GM18526 (cell line): Measurements from ENCODE around the gene TBX1.

ENCODE experiments used
- POLR2A ChIP-seq: IDR thresholded peaks from 3 replicates; pipeline ENCODE4 v1.6.1; 2011; ENCODE audit not compliant: insufficient read length; ENCODE audit errors: extremely low read depth

The TBX1 gene

GRCh38 chr22:19755145-19755710 lies 5.3 kb upstream of the TBX1 start:
- TF ChIP-seq POLR2A: no peak

DNA sequence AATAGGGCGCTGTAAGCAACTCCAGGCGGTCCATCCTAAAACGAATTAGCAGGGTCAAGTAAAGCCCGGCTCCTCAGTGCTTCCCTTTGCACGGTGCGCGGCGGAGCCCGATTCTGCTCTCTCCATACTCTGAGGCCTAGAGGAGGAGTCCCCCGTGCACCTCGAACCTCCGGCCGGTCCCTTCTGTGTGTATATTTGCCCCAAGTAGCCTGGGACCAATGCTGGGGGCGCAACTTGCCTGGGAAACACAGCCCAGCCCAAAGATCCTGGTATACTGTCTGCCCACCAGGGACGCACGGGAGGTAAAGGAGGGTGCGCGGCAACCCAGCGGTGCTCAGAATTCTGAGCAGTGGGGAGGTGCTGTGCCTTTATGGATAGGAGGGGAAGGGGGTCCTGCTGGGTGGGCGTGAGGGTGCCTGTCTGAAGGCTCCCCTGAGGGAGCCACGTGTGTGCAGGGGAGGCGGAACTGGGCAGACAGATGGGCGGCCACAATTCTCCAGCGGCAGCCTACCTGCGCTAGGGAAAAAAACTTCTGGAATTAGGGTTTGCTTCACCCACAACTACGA lies 4.8 kb upstream of the TBX1 start:
- TF ChIP-seq POLR2A: no peak

- TF ChIP-seq POLR2A: no peak
These were observed 4.1 kb upstream of the TBX1 start for GRCh38 chr22:19756288-19757128.

DNA sequence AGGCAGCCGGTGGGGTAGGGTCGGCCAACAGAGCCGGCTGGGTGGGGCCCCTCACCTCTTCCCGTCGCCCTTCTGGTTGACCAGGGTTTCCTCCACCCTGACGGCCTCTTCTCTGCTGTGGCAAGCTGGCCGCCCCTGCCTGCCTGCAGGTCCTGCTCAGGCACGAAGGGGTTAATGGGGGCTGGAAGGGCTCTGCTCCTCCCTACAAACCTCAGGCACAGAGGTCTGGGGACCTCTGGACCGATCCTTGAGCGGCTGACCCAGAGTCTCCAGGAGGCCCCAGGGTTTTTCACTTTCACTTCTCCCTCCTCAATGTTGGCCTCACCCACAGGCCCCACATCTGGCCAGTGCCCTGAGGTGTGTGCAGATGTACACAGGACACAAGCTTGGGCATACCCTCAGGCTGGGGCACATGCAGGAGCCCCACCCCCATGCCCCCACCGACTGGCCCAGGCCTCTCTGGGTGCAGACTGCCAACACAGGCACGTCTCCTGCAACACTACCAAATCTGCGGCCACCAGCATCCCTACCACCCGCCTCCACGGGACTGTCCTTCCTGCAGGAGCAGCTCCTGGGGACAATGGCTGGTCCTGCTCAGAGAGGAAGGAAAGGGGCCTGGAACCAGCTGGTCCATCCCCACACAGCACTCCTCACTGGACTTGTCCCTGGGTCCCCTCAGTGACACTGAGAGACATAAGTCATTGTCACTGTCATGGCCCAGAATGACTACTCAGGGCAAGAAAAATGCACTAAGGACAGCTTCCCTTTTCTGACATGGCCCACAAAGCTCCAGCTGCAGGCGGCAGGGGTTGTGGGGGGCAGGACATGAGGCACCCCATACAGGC lies 3.2 kb upstream of the TBX1 start:
- no peak for TF ChIP-seq POLR2A

DNA sequence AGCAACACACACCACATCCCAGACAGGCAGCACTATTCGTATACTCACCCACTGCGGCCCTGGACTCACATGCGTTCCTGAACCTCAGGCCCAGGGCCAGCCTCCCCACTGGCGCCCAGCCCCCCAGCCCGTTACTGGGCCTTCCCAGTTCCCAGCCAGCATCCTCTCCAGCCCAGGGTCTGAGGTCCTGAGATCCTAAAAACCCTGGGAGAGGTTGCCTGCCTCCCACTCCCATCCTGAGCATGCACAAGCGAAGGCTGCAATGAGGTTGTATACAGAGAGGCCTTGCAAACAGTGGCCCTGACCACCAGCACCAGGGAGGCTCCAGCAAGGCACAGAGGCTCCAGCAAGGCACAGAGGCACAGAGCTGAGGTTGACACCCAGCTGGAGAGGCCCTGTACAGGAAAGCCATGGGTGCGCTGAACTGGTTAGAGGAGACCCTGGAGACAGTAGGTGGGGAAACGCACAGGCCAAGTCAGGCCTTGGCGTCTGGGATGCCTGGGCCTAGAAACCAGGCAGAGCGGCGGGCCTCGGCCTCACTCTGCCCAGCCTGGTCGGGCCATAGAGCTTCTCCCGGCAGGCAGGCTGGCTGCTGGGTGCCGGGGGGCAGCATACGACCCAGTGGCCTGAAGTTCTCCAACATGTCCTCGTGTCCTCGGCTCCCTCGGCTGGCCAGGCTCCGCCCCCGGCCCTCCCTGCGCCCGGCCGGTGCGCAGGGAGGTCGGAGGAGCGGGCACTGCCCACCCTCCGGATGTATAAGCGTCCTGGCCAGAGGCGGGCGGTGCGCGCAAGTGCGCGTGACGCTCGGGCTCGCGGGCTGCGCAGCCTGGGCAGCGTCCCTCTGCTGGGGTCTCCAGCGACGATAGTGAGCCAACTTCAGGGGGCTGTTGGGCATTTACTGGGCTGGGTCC lies 2.3 kb upstream of the TBX1 start:
- no peak for TF ChIP-seq POLR2A

GRCh38 chr22:19758896-19759426 lies 1.6 kb upstream of the TBX1 start:
- no peak for TF ChIP-seq POLR2A

- no peak for TF ChIP-seq POLR2A
These were observed 1.0 kb upstream of the TBX1 start for GRCh38 chr22:19759427-19760057.

GRCh38 chr22:19760951-19761724 lies 560 bp downstream of the TBX1 start:
- no peak for TF ChIP-seq POLR2A

DNA sequence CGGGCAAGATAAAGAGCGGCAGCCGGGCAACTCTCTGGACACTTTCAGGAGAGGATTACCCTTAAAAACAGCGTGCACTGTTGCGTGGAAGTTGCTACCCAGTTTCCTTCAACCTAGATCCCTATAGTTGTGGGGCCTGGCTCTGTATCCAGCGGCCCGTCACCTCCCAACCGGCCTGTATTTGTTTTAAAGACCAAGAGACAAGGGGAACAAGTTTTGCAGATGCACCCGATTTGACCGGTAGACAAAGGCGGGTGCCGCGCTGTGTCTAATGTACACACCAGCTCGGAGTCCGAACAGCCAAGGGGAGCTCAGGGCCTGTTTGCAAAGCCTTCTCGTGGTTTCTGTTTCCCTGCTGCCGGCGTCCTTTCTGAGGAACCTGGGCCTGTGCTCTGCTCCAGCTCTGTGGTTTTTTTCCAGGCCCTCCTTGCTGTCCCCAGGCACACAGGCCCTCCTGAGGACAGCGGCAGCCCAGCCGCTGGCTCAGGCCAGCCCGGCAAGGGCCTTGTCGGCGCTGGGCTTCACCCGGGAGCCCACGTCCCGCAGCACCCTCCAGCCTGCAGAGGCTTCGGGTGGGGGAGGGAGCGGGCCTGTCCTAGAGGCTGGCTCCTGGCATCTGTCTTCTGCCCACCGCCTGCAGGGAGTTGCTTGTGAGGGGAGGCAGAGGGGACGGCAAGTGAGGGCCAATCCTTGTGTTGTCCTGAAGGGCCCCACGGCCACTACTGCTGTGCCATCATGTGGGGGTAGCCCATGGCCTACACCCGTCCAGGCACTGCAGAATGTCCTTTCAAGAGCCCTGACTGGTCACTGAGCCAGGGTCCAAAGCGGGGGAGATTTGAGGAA lies 1.4 kb downstream of the TBX1 start:
- TF ChIP-seq POLR2A: no peak

- TF ChIP-seq POLR2A: no peak
These were observed 2.2 kb downstream of the TBX1 start for GRCh38 chr22:19762568-19763457.
